Measurements from ENCODE around the gene ANKS3.
A peak's percentile ranks its signal among the peaks of the same experiment; 100 is the strongest.

ANKS3 gene

GRCh38 chr16:4674926-4675530 lies 59.0 kb downstream of the ANKS3 start:
- Histone ChIP-seq H3K9ac (peak overlapping the region in 6 of 11 experiments; percentile 17 to 63 (median 43); a peak in 7 of 22 replicates), H3K4me3 (no peak overlapping the region), H4K20me1 (peaks cover 16 to 79% (median 40%) of the 10 kb centered on the region in 11 experiments; a peak in 20 of 22 replicates), H3K4me1 (peaks cover 13 to 44% (median 32%) of the 10 kb centered on the region in 10 experiments), H3K9me3 (replicated peaks in 1 of 11) (no peaks in the 10 kb centered on the region), H3K36me3 (peaks cover 70 to 98% (median 87%) of the 10 kb centered on the region in 11 experiments), H3K27ac (no peak overlapping the region; a peak in 2 of 22 replicates), H3K4me2 (peak overlapping the region in 10 of 11 experiments; percentile 46 to 89 (median 72); a peak in 15 of 22 replicates), H3K27me3 (no peaks in the 10 kb centered on the region)
- TF ChIP-seq Cebpa-rat (IDR thresholded peaks at IDR 0.05) = no peak

GRCh38 chr16:4673387-4674046 lies 60.6 kb downstream of the ANKS3 start:
- Histone ChIP-seq H3K4me1 (peaks cover 13 to 44% (median 30%) of the 10 kb centered on the region in 10 experiments), H3K9ac (peak overlapping the region in 1 of 11 experiments; percentile 27; a peak in 3 of 22 replicates), H3K27ac (peak overlapping the region in 3 of 11 experiments; percentile 13 to 36 (median 34); a peak in 2 of 22 replicates), H3K27me3 (no peaks in the 10 kb centered on the region), H3K4me3 (no peak overlapping the region), H3K4me2 (no peak overlapping the region), H3K9me3 (replicated peaks in 1 of 11) (no peaks in the 10 kb centered on the region), H3K36me3 (peaks cover 79 to 98% (median 92%) of the 10 kb centered on the region in 11 experiments), H4K20me1 (peaks cover 11 to 65% (median 32%) of the 10 kb centered on the region in 11 experiments; a peak in 20 of 22 replicates)
- no peak for TF ChIP-seq Cebpa-rat (IDR thresholded peaks at IDR 0.05)

GRCh38 chr16:4668313-4668960 lies 65.6 kb downstream of the ANKS3 start:
- no peaks in the 10 kb centered on the region for H3K27me3 ChIP-seq
- H3K36me3 ChIP-seq = peaks cover 73 to 94% (median 81%) of the 10 kb centered on the region in 11 experiments
- no peak for TF ChIP-seq Cebpa-rat (IDR thresholded peaks at IDR 0.05)
- no peak overlapping the region for H3K9ac ChIP-seq
- H3K4me2 ChIP-seq = no peak overlapping the region
- peaks cover 31 to 40% (median 34%) of the 10 kb centered on the region in 10 experiments for H3K4me1 ChIP-seq
- H3K27ac ChIP-seq = no peak overlapping the region
- H3K4me3 ChIP-seq = no peak overlapping the region
- H3K9me3 ChIP-seq (replicated peaks in 1 of 11) = no peaks in the 10 kb centered on the region
- H4K20me1 ChIP-seq = peaks cover 13 to 74% (median 46%) of the 10 kb centered on the region in 11 experiments; a peak in 17 of 22 replicates

- Histone ChIP-seq H3K27me3 (no peaks in the 10 kb centered on the region), H3K4me2 (no peak overlapping the region), H3K9me3 (replicated peaks in 1 of 11) (no peaks in the 10 kb centered on the region), H4K20me1 (peaks cover 17 to 77% (median 53%) of the 10 kb centered on the region in 11 experiments; a peak in 17 of 22 replicates), H3K4me1 (peaks cover 41 to 48% (median 44%) of the 10 kb centered on the region in 10 experiments), H3K36me3 (peaks cover 63 to 83% (median 71%) of the 10 kb centered on the region in 11 experiments), H3K9ac (peak overlapping the region in 2 of 11 experiments; percentile 9 to 30; a peak in 2 of 22 replicates), H3K4me3 (no peak overlapping the region), H3K27ac (peak overlapping the region in 4 of 11 experiments; percentile 14 to 94 (median 31); a peak in 4 of 22 replicates)
- TF ChIP-seq Cebpa-rat (IDR thresholded peaks at IDR 0.05) = no peak
Observed at GRCh38 chr16:4667203-4667963, 66.7 kb downstream of the ANKS3 start.

GRCh38 chr16:4666537-4667202 lies 67.4 kb downstream of the ANKS3 start:
- Histone ChIP-seq H3K27ac (peak overlapping the region in 4 of 11 experiments; percentile 14 to 94 (median 31); a peak in 5 of 22 replicates), H3K9me3 (replicated peaks in 1 of 11) (no peaks in the 10 kb centered on the region), H3K4me3 (no peak overlapping the region), H3K4me1 (peaks cover 48 to 56% (median 51%) of the 10 kb centered on the region in 10 experiments), H3K9ac (peak overlapping the region in 3 of 11 experiments; percentile 0 to 77 (median 26); a peak in 3 of 22 replicates), H4K20me1 (peaks cover 23 to 83% (median 60%) of the 10 kb centered on the region in 11 experiments; a peak in 17 of 22 replicates), H3K4me2 (peak overlapping the region in 7 of 11 experiments; percentile 81 to 97 (median 93); a peak in 6 of 22 replicates), H3K36me3 (peaks cover 59 to 76% (median 66%) of the 10 kb centered on the region in 11 experiments), H3K27me3 (no peaks in the 10 kb centered on the region)
- TF ChIP-seq Cebpa-rat (IDR thresholded peaks at IDR 0.05) = no peak

GRCh38 chr16:4664538-4665418 lies 69.3 kb downstream of the ANKS3 start:
- Histone ChIP-seq H3K4me1 (peaks cover 67 to 74% (median 70%) of the 10 kb centered on the region in 10 experiments), H4K20me1 (peaks cover 42 to 85% (median 76%) of the 10 kb centered on the region in 11 experiments), H3K27ac (peak overlapping the region in 9 of 11 experiments; percentile 65 to 94 (median 77); a peak in 19 of 22 replicates), H3K4me3 (peak overlapping the region in 8 of 10 experiments; percentile 8 to 47 (median 26); a peak in 11 of 20 replicates), H3K9me3 (replicated peaks in 1 of 11) (no peaks in the 10 kb centered on the region), H3K36me3 (peaks cover 44 to 68% (median 51%) of the 10 kb centered on the region in 11 experiments), H3K4me2 (peak overlapping the region; percentile 81 to 98 (median 93)), H3K9ac (peak overlapping the region in 10 of 11 experiments; percentile 20 to 80 (median 62); a peak in 16 of 22 replicates), H3K27me3 (no peaks in the 10 kb centered on the region)
- no peak for TF ChIP-seq Cebpa-rat (IDR thresholded peaks at IDR 0.05)

All from BLaER1 treated with 17β-estradiol and CSF1 and Interleukin-3, amounts not matched to agents 10 nM and 100 nM (cell line).